Keratinocyte (primary cell): ENCODE measurements around the gene SLC66A2. TPM values are rescaled to one million over a fixed set of nuclear protein-coding genes. Genes with fewer than 3 reads are reported as not detected.
A peak's percentile ranks its signal among the peaks of the same experiment; 100 is the strongest.

Experiments
- DNase-seq: peaks from one replicate; pipeline ENCODE4 v3.0.0-alpha.2; 2011; ENCODE audit warnings: low read depth, missing footprints, low spot score
- FAIRE-seq: peaks from 2 replicates; lab custom pipeline; 2011; peaks lifted over from hg19 to GRCh38; lab: Jason Lieb, UNC
- H2AFZ ChIP-seq: 2 replicates; pipeline ENCODE4 v1.6.0; 2012; ENCODE audit warnings: low read length, control low read depth, inconsistent platforms; ENCODE audit not compliant: control insufficient read depth
- H3K27ac ChIP-seq: 2 replicates; pipeline ENCODE4 v1.5.1; 2011; ENCODE audit warnings: low read length; ENCODE audit not compliant: control insufficient read depth, insufficient read depth
- H3K27me3 ChIP-seq: 3 replicates; pipeline ENCODE4 v1.6.0; 2011; ENCODE audit warnings: low read length; ENCODE audit not compliant: control insufficient read depth, insufficient read depth; ENCODE audit errors: extremely low read depth
- H3K36me3 ChIP-seq, 2 experiments: 2 replicates in 1 of 2; 3 replicates in 1 of 2; pipeline ENCODE4 v1.5.1; 2011; ENCODE audit warnings: low read length in 2 of 2, mild to moderate bottlenecking in 1 of 2; ENCODE audit not compliant: control insufficient read depth in 2 of 2, insufficient read depth in 2 of 2; ENCODE audit errors: extremely low read depth in 1 of 2
- H3K4me1 ChIP-seq: 3 replicates; pipeline ENCODE4 v1.5.1; 2011; ENCODE audit warnings: low read length; ENCODE audit not compliant: control insufficient read depth, insufficient read depth; ENCODE audit errors: extremely low read depth
- H3K4me2 ChIP-seq: 3 replicates; pipeline ENCODE4 v1.6.0; 2011; ENCODE audit warnings: low read depth, low read length; ENCODE audit not compliant: control insufficient read depth, insufficient read depth; ENCODE audit errors: extremely low read depth
- H3K4me3 ChIP-seq, 3 experiments: fragments of 200-600 bp in 1 of 3; sonication (generic) in 1 of 3; 2 replicates in 2 of 3; 3 replicates in 1 of 3; pipeline ENCODE4 v1.5.1; 2011 to 2016; ENCODE audit warnings: low read length in 3 of 3, mild to moderate bottlenecking in 3 of 3, control low read depth in 2 of 3, inconsistent platforms in 1 of 3, low read depth in 1 of 3, mixed read lengths in 1 of 3, mixed run types in 1 of 3, moderate library complexity in 1 of 3; ENCODE audit not compliant: control insufficient read depth in 2 of 3, insufficient read depth in 2 of 3; ENCODE audit errors: extremely low read depth in 1 of 3
- H3K79me2 ChIP-seq: 2 replicates; pipeline ENCODE4 v1.6.0; 2012; ENCODE audit warnings: low read length; ENCODE audit not compliant: control insufficient read depth, insufficient read depth
- H3K9ac ChIP-seq: 3 replicates; pipeline ENCODE4 v1.6.0; 2011; ENCODE audit warnings: low read length; ENCODE audit not compliant: control insufficient read depth, insufficient read depth; ENCODE audit errors: extremely low read depth
- H3K9me1 ChIP-seq: 3 replicates; pipeline ENCODE4 v1.6.0; 2011; ENCODE audit warnings: low read length; ENCODE audit not compliant: control insufficient read depth, insufficient read depth; ENCODE audit errors: extremely low read depth
- H3K9me3 ChIP-seq: 2 replicates; pipeline ENCODE4 v1.5.1; 2012; ENCODE audit warnings: low read depth, low read length; ENCODE audit not compliant: control insufficient read depth
- H4K20me1 ChIP-seq: 3 replicates; pipeline ENCODE4 v1.6.0; 2011; ENCODE audit warnings: low read length; ENCODE audit not compliant: control insufficient read depth, insufficient read depth; ENCODE audit errors: extremely low read depth
- EZH2 ChIP-seq: IDR thresholded peaks from one replicate; pipeline ENCODE4 v1.6.1; 2012; ENCODE audit warnings: inconsistent platforms, mild to moderate bottlenecking, low read length, moderate library complexity
- dilution Hi-C: fragments of 300-500 bp; cut with MboI; formaldehyde crosslinking; loops from one replicate; pipeline ENCODE4 v1.7.0; 2020; ENCODE audit warnings: low sequenced_read_pairs; ENCODE audit not compliant: extremely low pct_ligation_motif_present
- polyA plus RNA-seq, 5 experiments: library from polyadenylated mRNA; depleted of rRNA in 3 of 5; stranded (reverse) in 3 of 5; stranded (forward) in 1 of 5; unstranded in 1 of 5; fragments of >200 nt; gene quantifications; 1 replicate in 1 of 5; 2 replicates in 3 of 5; 3 replicates in 1 of 5; pipeline versions ENCODE4 v1.2.1 to v1.2.3, GENCODE V29; 2011 to 2012; ENCODE audit warnings: missing spikeins in 2 of 5, low read depth in 1 of 5, low replicate concordance in 1 of 5
- TF ChIP-seq, protein P1 (sequence below), 3 experiments: IDR thresholded peaks in 1 of 3; conservative IDR thresholded peaks in 1 of 3; optimal IDR thresholded peaks in 1 of 3; 2 replicates in 2 of 3; 3 replicates in 1 of 3; pipeline versions ENCODE3 to v1.5.1; 2011; ENCODE audit warnings: low read length in 3 of 3, mild to moderate bottlenecking in 3 of 3, moderate library complexity in 2 of 3, control low read depth in 1 of 3, inconsistent platforms in 1 of 3; ENCODE audit not compliant: insufficient read depth in 2 of 3; ENCODE audit errors: extremely low read depth in 1 of 3

SLC66A2 gene
- polyA plus RNA-seq, 1 donor (not counting 4 experiments of a cell fraction or from before 2014, with no cell fraction given) = 16.3 TPM

DNA sequence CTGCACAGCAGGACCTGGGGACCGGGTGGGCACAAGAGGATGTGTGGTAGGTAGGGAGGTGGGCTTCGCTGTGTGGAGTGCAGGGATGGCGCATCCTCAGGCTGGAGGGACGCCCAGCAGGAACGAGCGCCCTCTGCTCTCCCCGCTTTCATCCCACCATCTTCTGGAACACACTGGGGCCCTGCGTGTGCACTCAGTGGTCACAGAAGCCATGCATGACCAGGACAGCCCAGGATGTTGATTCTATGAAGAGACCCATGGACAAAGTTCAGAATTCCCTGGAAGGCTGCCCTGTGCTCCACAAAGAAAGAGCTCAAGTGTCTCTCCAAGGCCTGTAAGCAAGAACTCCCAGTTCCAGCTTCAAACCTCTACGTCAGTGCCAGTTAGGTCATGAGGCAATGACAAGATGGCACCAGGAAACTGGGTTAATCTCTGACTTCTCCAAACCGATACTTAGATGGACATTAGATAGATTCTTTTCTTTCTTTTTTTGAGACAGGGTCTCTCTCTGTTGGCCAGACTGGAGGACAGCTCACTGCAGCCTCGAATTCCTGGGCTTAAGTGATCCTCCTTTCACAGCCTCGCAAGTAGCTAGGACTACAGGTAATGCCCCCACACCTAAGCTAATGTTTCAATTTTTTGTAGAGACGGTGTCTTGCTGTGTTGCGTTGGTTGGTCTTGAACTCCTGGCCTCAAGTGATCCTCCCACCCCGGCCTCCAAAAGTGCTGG, 3.4 kb downstream of the SLC66A2 start:
- dilution Hi-C loops = no loop called here
- peaks cover 3% of the 10 kb centered on the region for H4K20me1 ChIP-seq
- H3K79me2 ChIP-seq = peaks cover 65% of the 10 kb centered on the region
- H3K9ac ChIP-seq = no peak overlapping the region
- peaks cover 12% of the 10 kb centered on the region for H3K4me1 ChIP-seq
- no peak for TF ChIP-seq EZH2
- TF ChIP-seq, protein P1, sequence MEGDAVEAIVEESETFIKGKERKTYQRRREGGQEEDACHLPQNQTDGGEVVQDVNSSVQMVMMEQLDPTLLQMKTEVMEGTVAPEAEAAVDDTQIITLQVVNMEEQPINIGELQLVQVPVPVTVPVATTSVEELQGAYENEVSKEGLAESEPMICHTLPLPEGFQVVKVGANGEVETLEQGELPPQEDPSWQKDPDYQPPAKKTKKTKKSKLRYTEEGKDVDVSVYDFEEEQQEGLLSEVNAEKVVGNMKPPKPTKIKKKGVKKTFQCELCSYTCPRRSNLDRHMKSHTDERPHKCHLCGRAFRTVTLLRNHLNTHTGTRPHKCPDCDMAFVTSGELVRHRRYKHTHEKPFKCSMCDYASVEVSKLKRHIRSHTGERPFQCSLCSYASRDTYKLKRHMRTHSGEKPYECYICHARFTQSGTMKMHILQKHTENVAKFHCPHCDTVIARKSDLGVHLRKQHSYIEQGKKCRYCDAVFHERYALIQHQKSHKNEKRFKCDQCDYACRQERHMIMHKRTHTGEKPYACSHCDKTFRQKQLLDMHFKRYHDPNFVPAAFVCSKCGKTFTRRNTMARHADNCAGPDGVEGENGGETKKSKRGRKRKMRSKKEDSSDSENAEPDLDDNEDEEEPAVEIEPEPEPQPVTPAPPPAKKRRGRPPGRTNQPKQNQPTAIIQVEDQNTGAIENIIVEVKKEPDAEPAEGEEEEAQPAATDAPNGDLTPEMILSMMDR (optimal IDR thresholded peaks at IDR 0.05 in 1 of 3, IDR thresholded peaks at IDR 0.05 in 1 of 3, conservative IDR thresholded peaks at IDR 0.05 in 1 of 3; ENCODE audit: extremely low read depth in 1 of 3, insufficient read depth in 2 of 3, low read length in 3 of 3) = no peak
- DNase-seq (no peak), FAIRE-seq (no peak)
- no peaks in the 10 kb centered on the region for H3K27me3 ChIP-seq
- no peaks in the 10 kb centered on the region for H3K9me3 ChIP-seq
- H3K9me1 ChIP-seq = peaks cover 4% of the 10 kb centered on the region
- H2AFZ ChIP-seq = no peak overlapping the region
- no peak overlapping the region for H3K27ac ChIP-seq
- H3K4me2 ChIP-seq = no peak overlapping the region
- H3K36me3 ChIP-seq = peaks cover 17 to 18% of the 10 kb centered on the region in 2 experiments
- H3K4me3 ChIP-seq = no peak overlapping the region

DNA sequence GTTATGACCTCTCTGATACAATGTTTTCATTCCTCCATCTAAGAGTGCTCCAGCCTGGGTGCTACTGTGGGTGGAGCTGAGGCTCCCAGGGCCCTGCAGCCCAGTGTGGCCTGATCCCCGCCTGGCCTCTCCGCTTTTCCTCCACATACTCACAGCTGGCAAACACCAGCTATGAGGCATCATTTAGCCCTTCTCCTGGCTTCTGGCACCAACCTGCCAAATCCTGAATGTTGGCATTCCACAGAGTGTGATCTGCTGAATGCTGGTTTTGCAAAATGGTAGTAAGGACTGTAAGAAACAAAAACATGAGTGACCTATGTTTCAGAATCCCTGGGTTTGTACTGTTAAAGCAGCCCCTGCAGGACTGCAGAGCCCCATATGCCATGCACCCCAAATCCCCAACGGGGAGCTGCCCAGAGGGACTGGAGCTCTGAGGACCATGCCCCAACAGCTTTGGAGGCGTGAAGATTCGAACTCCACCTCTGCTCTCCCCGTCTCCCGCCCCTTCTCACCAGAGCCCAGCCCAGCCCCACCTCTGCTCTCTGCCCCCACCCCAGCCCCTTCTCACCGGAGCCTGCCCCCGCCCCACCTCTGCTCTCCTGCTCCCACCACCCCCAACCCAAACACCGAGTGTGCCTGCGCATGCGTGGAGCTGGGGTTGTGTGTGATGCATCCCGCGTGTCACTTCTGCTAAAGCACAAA, 4.2 kb downstream of the SLC66A2 start:
- Histone ChIP-seq H4K20me1 (peaks cover 3% of the 10 kb centered on the region), H3K4me3 (no peak overlapping the region), H3K79me2 (peaks cover 70% of the 10 kb centered on the region), H3K4me1 (peaks cover 12% of the 10 kb centered on the region), H3K36me3 (peaks cover 24 to 25% of the 10 kb centered on the region in 2 experiments), H3K9me3 (no peaks in the 10 kb centered on the region), H2AFZ (no peak overlapping the region), H3K9me1 (peaks cover 4% of the 10 kb centered on the region), H3K4me2 (no peak overlapping the region), H3K9ac (no peak overlapping the region), H3K27ac (no peak overlapping the region), H3K27me3 (no peaks in the 10 kb centered on the region)
- FAIRE-seq = peak; percentile 84
- no peak for TF ChIP-seq EZH2
- TF ChIP-seq, protein P1 (optimal IDR thresholded peaks at IDR 0.05 in 1 of 3, IDR thresholded peaks at IDR 0.05 in 1 of 3, conservative IDR thresholded peaks at IDR 0.05 in 1 of 3; ENCODE audit: extremely low read depth in 1 of 3, insufficient read depth in 2 of 3, low read length in 3 of 3) = no peak
- DNase-seq = no peak
- dilution Hi-C loops = no loop called here
